Activated T-cell treated with anti-CD3 and anti-CD28 coated beads, Interleukin-2, amount 50 U/mL, for 72 hours (primary cell): ENCODE data around the gene SYNPO2. TPM values are rescaled to one million over a fixed set of nuclear protein-coding genes. Genes with fewer than 3 reads are reported as not detected.

Source experiments
- ATAC-seq, 2 donors: fragments of 150-1000 bp; cut with Tn5 transposase; replicated peaks in 1 of 2; 2 replicates each; pipeline ENCODE4 v1.10.0; 2021; ENCODE audit warnings: moderate library complexity in 2 of 2, mild to moderate bottlenecking in 1 of 2
- DNase-seq, 2 donors: peaks; one replicate each; pipeline ENCODE4 v3.0.0; 2021 to 2022; ENCODE audit warnings: mixed read lengths in 1 of 2
- H3K27ac Mint-ChIP-seq: one replicate; pipeline ENCODE4 v1.8.0; 2022; ENCODE audit warnings: mild to moderate bottlenecking, moderate library complexity, mixed read lengths
- H3K27me3 Mint-ChIP-seq: one replicate; pipeline ENCODE4 v1.8.0; 2022; ENCODE audit warnings: low read depth, mixed read lengths
- H3K36me3 Mint-ChIP-seq, 2 donors: one replicate each; pipeline ENCODE4 v1.8.0; 2022; ENCODE audit warnings: mixed read lengths in 2 of 2, mild to moderate bottlenecking in 1 of 2; ENCODE audit not compliant: insufficient read depth in 2 of 2
- H3K4me1 Mint-ChIP-seq: one replicate; pipeline ENCODE4 v1.8.0; 2022; ENCODE audit warnings: low read depth, mixed read lengths
- H3K4me3 Mint-ChIP-seq, 2 donors: one replicate each; pipeline ENCODE4 v1.8.0; 2022; ENCODE audit warnings: mild to moderate bottlenecking in 2 of 2, mixed read lengths in 2 of 2, moderate library complexity in 2 of 2
- H3K9me3 Mint-ChIP-seq, 2 donors: one replicate each; pipeline ENCODE4 v1.8.0; 2022; ENCODE audit warnings: mixed read lengths in 2 of 2
- total RNA-seq, 2 donors: library from RNA; stranded (reverse); gene quantifications; one replicate each; pipeline ENCODE4 v1.2.3, GENCODE V29; 2022

Gene SYNPO2
- total RNA-seq, 2 donors from 2014 or later, result 0.31 to 0.35 TPM

DNA sequence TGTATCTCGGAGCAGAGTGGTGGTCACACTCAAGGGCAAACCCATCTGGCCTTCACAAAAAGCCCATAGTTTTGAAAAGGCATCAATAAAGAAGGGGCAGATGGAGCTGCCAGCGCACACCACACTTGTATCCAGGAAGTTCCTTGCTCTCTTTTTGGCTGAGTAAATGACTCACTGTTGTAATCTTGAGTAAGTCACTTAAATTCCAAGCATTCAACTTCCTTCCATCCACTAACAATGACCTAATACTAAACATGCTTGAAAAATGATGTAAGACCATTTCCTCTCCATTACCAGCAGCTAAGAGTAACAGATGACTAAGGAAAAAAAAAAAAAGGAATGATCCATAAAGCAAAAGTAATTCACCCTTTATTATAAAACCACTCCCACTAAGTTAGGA is 214.6 kb downstream of the SYNPO2 start:
- Mint-ChIP-seq H3K27me3 (no peaks in the 10 kb centered on the region), H3K4me3 (no peak overlapping the region), H3K4me1 (no peaks in the 10 kb centered on the region), H3K36me3 (no peaks in the 10 kb centered on the region), H3K27ac (no peak overlapping the region), H3K9me3 (peaks cover 0 to 2% of the 10 kb centered on the region in 2 donors)
- DNase-seq, result no peak
- no peak for ATAC-seq

DNA sequence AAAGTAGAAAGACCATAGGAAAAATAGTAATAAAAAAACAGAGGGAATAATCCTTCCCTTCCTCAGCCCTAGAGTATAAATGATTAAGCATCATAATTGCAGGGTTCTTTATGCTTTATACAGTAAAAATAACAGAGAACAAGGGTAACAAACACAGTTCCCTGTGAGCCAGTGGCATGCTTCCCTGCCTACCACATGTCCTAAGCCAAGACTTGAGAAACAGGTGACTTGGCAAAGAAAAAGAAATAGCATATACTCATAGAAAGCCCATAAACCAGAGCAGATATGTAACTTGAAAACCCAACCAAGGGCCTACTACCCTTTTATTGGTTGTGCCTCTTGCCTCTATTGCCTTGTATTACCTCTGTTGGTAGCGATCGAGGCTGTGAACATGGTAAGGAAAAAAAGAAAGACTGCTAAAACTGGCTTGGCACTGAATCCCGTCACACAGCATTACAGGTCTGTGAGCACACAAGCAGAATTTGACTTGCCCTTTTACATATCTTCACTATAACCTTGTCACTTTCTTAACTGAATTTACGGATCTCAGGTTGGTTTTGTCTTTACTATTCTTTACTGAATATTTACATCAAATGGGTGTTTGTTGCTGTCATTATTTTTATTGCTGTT is 216.1 kb downstream of the SYNPO2 start:
- Mint-ChIP-seq H3K4me3 (no peak overlapping the region), H3K27me3 (no peaks in the 10 kb centered on the region), H3K4me1 (no peaks in the 10 kb centered on the region), H3K27ac (no peak overlapping the region), H3K36me3 (no peaks in the 10 kb centered on the region), H3K9me3 (peaks cover 0 to 2% of the 10 kb centered on the region in 2 donors)
- ATAC-seq (no peak), DNase-seq (no peak)

DNA sequence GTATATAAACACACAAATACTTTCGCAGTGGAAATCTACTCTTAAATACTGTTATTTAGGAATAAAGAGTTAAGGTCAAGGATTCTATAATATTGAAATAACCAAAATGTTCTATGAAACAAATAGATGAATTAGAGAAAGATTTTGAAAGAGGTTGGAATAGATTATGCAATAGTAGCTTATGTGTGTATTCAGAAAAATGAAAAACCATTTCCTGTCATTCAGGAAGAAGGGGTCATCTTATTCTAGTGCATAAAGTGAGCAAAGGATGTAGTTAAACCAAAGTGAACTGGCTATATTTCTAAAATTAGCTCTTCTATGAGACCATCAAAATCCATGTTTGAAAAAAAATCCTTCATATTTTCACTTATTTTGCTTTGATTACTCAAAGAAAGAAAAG is 217.0 kb downstream of the SYNPO2 start:
- Mint-ChIP-seq H3K9me3 (peaks cover 0 to 2% of the 10 kb centered on the region in 2 donors), H3K4me3 (no peak overlapping the region), H3K27ac (no peak overlapping the region), H3K27me3 (no peaks in the 10 kb centered on the region), H3K36me3 (no peaks in the 10 kb centered on the region), H3K4me1 (no peaks in the 10 kb centered on the region)
- DNase-seq, result no peak
- ATAC-seq, result no peak

- H3K27me3 Mint-ChIP-seq, result no peaks in the 10 kb centered on the region
- DNase-seq (no peak), ATAC-seq (no peak)
- H3K9me3 Mint-ChIP-seq, result peaks cover 0 to 2% of the 10 kb centered on the region in 2 donors
- no peaks in the 10 kb centered on the region for H3K4me1 Mint-ChIP-seq
- no peak overlapping the region for H3K4me3 Mint-ChIP-seq
- H3K27ac Mint-ChIP-seq, result no peak overlapping the region
- no peaks in the 10 kb centered on the region for H3K36me3 Mint-ChIP-seq
Measured at GRCh38 chr4:119106036-119107000, 217.7 kb downstream of the SYNPO2 start.

GRCh38 chr4:119110121-119110520 is 221.5 kb downstream of the SYNPO2 start:
- H3K4me3 Mint-ChIP-seq, result no peak overlapping the region
- H3K9me3 Mint-ChIP-seq, result peaks cover 0 to 2% of the 10 kb centered on the region in 2 donors
- no peak overlapping the region for H3K27ac Mint-ChIP-seq

More at GRCh38 chr4:119110121-119110520, 221.5 kb downstream of the SYNPO2 start:
- no peak for DNase-seq
- no peaks in the 10 kb centered on the region for H3K36me3 Mint-ChIP-seq
- ATAC-seq, result no peak
- H3K27me3 Mint-ChIP-seq, result peaks cover 8% of the 10 kb centered on the region
- H3K4me1 Mint-ChIP-seq, result peaks cover 4% of the 10 kb centered on the region

Other genes starting within 250 kb of the SYNPO2 start
- 10 to 100 TPM; 50.0 to 55.7 TPM for gene METTL14, start 203.5 kb upstream of the SYNPO2 start, total RNA-seq
- 10 to 100 TPM; 41.5 to 60.4 TPM for gene SEC24D, start 52.7 kb upstream of the SYNPO2 start, total RNA-seq
- gene MYOZ2, start 247.0 kb downstream of the SYNPO2 start, total RNA-seq, result not detected